Endometrium (tissue), 2 donors: ENCODE measurements around the gene DIP2B.
"Not testable (repeated sequence)": the region's sequence is repeated elsewhere in the genome, so short reads cannot be mapped to it uniquely, and the experiment has no call there.

ENCODE experiments used
- FAIRE-seq: peaks from 2 replicates; lab custom pipeline; 2012; peaks lifted over from hg19 to GRCh38; lab: Jason Lieb, UNC
- donor health status: control.
- donor health status: control.

The DIP2B gene

DNA sequence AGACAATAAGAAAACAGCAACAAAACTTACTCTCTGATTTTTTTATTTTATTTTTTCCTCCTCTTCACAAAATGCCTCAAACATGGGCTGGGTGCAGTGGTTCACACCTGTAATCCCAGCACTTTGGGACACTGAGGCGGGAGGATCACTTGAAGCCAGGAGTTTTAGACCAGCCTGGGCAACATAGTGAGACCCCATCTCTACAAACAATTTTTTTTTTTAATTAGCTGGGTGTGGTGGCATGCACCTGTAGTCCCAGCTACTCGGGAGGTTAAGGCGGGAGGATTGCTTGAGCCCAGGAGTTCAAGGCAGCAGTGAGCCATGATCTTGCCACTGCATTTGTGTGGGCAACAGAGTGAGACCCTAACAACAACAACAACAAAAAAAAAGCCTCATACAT is 176.3 kb downstream of the DIP2B start:
- FAIRE-seq, result not testable (repeated sequence)

DNA sequence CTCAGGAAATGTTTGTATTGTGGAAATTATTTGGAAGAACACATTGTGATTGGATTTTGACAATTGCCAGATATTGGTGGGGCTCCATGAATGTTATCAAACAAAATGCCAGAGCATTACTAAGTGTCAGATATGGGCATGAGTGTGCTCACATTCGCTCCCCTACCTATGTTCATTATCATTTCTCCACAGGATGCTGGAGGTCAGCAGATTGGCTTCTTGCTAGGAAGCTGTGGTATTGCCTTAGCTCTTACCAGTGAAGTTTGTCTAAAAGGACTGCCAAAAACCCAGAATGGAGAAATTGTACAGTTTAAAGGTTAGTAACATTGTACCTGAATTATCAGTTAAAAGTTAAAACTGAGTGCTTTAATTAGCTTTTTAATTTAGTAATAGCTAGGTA is 180.9 kb downstream of the DIP2B start:
- no peak for FAIRE-seq

DNA sequence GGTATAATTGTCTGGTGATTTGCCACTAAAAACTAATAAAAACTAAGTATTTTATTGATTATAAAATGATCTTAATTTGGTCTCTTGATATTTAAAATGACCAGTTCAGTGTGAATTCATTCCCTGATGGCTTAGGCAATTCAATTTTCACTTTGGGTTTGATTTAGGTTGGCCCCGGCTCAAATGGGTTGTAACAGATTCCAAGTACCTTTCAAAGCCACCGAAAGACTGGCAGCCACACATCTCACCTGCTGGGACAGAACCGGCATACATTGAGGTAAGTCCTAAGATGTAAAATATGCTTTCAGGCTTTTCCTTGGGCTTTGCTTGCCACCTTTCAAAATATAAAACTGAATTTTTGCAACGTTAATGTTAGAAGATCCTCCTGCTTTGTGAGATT is 181.6 kb downstream of the DIP2B start:
- FAIRE-seq, result no peak

DNA sequence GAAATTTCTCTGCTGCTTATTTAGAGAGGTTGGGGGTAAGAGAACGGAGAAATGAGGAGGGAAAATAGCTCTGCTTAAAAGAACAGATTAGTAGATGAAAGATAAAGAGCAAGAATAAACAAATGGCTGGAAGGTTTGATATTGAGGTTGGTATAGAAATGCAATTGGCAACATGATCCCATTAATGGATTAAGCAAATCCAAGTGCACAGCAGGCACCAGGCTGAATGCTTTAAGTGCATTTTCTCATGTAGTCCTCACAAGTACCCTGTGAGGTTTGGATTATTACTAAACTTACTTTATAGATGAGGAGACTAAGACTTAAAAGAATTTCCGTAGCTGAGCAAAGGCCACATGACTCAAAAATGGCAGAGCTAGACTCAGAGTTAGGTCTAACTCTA is 182.2 kb downstream of the DIP2B start:
- no peak for FAIRE-seq

DNA sequence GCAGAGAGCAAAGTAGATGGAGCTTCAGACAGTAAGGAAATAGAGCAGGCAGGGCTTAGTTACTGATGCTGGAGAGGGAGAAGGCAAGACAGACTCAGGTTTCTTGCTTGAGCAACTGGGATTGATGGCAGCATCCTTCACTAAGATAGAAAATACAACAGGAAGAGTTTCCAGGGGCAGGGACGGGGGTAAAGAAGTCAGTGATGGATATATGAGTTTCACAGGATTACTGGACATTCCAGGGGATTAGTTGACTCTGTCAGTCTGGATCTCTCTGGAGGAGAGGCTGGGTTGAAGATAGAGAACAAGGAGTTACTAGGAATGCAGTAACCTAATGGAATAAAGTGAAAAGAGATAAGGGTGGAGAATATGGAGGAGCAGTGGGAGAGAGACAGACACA is 184.7 kb downstream of the DIP2B start:
- no peak for FAIRE-seq

DNA sequence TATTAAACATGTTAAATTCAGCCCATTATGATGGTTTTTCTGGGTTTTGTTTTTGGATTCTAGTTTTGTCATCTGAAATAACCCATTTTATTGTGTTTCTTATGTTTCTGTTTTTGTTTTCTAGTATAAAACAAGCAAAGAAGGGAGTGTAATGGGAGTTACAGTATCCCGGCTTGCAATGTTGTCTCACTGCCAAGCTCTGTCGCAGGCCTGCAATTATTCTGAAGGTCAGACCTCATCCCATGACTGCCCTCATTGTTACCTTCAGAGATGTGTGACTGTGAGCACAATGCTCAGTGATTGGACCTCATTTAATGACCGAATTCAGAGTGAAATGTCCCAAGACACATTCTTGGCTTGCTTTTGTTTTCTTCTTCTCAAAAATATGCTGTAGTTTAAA is 186.1 kb downstream of the DIP2B start:
- FAIRE-seq, result peak; percentile 95

DNA sequence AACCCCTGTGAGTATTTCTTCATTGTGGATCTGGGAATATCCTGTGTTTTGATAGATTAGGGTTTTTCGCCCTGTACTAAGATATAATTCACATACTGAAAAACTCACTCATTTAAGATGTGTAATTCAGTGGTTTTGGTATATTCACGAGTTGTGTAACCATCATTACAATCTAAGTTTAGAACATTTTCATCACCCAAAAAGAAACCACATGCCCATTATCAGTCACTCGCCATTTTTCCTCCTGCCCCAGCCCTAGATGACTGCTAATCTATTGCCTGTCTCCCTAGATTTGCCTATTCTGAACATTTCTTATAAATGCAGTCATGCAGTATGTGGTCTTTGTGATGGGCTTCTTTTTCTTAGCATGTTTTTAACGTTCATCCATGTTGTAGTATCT is 191.2 kb downstream of the DIP2B start:
- no peak for FAIRE-seq

DNA sequence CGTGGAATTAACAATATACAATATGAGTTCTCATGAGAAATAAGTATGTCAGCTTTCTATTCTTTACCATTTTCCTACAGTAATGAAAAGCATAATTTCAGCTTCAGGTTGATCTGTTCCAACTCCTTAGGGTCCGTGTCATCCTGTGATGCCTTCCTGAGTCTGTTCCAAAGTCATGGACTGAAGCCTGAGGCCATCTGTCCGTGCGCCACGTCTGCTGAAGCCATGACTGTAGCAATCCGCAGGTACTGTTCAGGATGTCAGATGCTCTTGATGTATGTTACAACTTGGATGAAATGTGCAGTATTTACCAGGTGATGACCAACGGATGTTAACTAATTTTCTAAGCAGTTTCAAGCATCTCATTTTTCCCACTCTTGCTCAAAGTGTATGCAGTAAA is 192.1 kb downstream of the DIP2B start:
- no peak for FAIRE-seq

DNA sequence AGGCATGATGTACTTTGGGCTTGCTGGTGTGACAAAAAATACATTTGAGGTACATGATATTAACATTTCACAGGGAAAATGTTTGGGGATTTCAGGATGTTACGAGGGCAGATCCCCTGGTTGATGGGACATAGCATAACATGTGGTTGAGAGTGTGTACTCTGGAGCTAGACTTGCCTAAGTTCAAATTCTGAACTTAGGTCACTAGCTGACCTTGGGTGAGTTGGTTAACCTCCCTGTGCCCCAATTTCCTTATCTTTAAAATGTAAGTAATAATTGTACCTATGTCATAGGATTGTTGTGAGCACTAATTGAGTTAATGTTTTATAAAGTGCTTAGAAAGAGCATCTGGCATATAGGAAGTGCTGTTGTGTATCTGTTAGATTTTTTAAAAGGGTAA is 194.4 kb downstream of the DIP2B start:
- FAIRE-seq, result no peak

DNA sequence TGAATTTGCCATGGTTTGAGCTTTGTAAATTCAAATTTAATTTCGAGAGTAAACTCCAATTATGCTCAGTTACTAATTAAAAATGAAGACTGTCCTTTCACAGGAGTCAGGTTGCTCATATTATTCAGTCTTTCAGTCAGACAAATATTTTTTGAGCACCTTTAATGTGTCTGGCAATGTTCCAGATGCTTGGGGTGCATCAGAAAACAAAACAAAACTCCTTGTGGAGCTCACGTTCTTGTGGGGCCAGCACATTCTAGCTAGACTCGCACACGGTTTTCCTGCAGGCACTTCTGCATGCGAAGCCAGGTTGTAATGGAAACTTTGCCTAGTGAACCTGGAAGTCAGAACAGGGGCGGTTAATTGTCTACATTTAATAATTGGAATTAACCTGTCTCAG is 195.2 kb downstream of the DIP2B start:
- FAIRE-seq, result no peak

DNA sequence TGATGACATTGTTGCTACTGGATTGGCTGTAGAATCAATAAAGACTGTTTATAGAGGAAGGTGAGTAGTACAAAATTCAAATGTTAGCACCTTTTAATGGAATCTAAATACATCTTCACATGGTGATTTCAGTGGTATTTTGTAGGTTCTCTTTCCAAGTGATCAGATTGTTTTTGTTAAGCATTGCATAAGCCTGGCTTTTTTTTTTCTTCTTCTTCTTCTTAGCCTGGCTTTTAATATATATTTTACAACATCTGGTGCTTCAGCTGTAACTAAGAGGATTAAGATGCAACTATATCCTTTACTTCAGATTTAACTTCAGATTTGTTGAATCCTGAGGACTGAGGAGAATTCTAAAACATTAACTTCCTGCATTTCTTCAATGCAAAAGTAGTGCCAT is 201.8 kb downstream of the DIP2B start:
- no peak for FAIRE-seq

DNA sequence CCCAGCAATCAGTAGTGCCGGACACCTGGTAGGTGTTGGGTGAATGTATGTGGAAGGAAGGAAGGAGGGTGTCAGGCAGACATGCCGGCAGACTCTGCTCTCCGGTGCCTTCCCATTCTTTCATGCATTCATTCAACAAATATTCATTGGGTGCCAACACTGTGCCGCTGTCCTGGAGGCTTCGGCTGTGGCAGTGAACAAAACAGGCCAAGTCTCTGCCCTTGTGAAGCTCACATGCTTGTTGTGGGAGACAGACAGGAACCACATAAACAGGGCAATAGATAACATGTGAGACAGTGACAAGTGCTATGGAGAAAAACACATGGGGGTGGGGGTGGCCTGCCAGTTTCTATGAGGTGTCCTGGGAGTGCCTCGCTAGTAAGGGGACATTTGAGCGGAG is 202.6 kb downstream of the DIP2B start:
- FAIRE-seq, result no peak

DNA sequence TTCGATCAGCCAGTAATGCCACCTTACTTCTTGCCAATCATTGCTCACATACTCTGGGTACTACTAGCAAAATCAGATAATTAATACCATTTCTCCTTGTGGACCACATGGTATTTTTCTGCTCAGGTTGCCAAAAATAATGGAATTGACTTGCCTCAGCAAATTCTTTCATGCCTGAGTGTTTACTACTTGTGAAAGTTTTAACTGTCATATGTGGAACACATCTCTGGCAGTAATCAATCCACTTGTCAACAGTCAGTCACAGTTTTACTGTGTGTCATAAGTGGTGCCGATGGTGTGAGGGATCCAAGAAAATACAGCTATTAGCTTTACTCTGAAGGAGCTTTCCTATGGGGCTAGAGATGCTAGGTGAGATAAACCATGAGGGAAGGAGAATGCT is 203.8 kb downstream of the DIP2B start:
- FAIRE-seq, result no peak

DNA sequence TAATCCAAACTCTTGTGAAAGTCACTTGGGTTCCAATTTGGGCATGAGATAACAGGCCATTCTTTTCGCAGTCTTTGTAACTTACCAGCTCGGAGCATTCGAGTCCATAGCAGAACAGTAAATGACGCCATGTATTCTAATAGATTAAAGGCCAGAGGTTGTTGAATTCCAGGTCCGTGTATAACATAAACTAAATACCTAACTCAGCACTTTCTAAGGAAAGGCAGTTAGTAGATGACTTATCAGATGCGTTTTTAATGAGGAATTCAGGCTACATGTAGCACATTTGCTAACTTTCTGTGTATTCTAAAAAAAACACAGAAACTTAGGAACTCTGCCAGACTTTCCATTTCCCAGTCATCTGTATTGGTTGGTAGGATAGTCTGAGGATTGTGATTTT is 206.3 kb downstream of the DIP2B start:
- FAIRE-seq, result no peak

DNA sequence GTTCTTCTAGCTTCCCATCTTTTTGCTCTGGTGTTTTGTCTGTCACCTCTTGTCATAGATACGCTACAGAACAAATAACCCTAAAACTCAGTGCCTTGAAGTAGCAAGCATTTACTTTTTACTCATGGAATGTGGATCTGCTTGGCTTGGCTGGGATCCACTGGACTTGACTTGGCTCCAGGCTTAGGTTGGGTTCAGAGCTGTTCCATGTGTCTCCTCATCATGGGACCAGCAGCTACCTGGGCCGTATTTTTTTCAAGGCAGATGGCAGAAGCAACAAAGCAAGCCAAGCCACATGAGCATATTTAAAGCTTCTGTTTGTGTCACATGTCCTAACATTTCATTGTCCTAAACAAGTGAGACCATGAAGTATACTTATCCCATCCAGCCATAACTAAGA is 210.4 kb downstream of the DIP2B start:
- no peak for FAIRE-seq

DNA sequence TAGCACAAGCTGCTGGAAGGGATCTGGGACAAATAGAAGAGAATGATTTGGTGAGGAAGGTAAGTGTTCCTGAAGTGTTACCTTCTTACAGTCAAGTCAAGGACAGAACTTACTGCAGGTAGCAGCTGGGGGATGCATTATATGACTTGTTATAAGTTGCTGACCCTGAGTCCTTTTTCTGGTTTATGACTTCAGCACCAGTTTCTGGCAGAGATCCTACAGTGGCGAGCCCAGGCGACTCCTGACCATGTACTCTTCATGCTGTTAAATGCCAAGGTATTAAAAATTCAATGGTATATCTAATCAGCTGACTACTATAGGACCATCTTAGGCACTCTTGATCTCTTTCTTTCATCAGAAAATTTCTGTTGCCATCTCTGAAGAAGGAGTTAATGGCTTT is 214.0 kb downstream of the DIP2B start:
- no peak for FAIRE-seq

DNA sequence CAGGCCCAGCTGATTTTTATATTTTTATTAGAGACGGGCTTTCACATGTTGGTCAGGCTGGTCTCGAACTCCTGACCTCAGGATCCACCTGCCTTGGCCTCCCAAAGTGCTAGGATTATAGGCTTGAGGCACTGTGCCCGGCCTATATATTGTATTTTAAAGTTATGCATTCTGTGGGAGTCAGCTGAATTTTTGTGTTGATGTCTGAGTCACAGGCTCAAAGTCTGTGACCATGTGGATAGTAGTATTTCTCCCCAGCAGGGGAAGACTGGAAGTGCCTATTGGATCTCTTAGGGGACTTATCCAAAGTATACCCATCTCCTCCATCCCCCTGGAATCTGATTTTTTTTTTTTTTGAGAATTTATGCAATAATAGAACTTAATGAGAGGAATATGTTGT is 215.3 kb downstream of the DIP2B start:
- FAIRE-seq, result no peak

DNA sequence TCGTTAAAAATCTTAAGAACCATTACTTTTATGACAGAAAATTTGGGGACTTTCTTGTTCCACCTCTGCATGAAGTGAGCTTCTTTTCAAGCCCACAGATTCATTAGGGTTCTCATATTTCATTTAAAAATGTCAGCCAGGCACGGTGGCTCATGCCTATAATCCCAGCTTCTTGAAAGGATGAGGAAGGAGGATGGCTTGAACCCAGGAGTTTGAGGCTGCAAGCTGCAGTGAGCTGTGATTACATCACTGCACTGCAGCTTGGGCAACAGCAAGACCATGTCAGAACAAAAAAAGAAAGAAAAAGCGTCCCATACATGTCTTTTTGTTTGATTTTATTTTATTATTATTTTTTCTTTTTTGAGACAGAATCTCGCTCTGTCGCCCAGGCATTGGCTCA is 215.7 kb downstream of the DIP2B start:
- FAIRE-seq, result no peak

DNA sequence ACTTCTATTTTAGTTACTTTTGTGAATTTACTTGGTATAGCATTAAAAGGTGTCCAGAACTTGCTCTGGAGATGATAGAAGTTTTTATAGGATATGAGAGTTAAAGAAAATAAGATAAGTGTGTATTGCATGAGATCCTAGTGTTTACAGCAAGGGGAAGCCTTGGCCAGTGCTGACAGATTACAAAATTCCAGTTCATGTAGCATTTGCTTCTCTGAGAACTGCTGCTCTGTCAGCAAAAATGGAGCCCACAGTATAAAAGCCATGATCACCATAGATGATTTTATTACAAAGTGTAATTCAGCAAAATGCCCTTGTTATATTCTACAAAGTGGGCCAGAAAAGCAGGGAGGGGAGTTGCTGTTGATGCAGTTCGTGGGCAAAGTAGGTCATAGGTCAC is 219.1 kb downstream of the DIP2B start:
- FAIRE-seq, result no peak

DNA sequence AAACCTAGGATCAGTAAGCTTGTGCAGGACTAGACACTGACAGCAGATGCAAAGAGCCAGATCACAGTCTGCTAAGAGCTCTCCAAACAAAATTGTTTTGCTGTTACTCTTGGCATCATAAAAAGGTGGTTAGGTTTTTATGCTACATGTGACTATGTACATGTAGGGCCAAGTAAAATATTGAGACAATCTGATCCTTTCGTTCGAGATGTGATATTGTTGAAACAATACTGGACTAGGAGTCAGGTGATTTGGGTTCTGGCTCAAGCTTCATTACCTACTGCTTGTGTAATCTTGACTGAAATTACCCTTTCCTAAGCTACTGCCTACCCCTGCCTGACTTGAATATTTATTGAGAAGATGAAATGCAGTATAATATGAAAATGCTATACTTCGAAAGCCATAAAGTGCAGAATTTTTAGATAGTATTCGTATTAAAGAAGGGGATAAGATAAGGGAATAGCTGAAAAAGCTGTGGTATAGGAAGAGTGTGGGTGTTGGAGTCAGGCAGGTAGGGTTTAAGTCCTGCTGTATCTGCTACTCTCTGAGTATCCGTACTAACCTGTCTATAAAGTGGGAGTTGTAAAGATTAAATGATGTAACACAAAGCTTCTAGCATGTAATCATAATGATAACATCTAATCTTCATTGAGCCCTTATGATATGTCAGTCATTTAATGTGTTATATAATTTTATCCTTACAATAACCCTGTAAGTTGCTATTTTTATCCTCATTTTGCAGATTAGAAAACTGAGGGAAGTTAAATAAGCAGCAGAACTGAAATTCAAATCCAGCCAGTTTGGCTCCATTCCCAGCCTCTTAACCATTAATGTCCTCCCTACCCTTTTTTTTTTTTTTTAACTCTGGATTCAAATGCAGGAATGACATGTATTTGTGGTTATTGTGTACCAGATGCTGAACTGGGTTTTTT is 220.5 kb downstream of the DIP2B start:
- FAIRE-seq, result no peak

DNA sequence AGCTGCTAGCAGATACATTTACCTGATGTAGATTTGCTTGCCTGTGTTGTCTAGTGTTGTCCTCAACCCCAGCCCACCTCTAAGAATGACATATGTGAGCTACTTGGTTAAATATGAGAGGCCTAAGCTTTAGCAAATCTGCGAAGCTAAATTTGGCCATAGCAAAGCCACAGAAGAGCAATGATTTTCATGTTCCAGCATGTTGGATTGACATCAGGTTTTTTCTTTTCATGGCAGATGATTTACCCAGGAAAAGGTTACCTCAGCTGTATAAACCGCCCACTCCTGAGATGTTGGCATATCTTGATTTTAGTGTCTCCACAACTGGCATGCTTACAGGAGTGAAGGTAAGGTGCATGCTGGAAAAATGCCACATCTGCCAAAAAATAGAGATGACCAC is 222.7 kb downstream of the DIP2B start:
- FAIRE-seq, result no peak

DNA sequence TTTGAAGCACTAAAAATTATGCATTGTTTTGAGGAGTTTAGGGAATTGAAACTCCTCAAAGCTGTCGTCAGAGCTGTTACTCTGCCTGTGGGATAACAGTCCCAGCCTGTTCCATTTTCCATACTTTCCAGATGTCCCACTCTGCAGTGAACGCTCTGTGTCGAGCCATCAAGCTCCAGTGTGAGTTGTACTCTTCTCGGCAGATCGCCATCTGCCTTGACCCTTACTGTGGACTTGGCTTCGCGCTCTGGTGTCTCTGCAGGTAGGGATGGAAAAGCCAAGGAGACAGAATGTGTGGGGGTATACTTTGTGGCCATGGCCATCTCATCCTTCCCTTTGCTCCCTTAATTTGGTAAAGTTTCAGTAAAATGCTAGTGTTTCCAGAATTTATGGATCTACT is 223.6 kb downstream of the DIP2B start:
- no peak for FAIRE-seq

DNA sequence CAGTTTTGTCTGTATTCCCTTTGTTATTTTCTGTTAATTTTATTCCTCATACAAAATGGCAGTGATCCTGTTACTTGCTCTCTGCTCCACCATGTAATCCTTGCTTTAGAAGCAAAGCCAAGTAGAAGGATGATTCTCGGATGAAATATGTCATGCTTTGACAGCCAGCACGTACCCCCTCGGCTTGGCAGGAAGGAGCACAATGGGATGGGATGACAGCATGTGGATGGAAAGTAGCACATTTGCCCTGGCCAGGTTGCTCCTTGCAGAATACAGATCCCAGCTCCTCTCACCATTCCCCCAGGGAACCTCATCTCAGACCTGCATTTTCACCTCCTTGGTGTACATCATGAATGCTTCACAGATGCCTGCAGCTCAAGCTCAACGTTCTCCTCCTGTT is 224.1 kb downstream of the DIP2B start:
- FAIRE-seq, result no peak

DNA sequence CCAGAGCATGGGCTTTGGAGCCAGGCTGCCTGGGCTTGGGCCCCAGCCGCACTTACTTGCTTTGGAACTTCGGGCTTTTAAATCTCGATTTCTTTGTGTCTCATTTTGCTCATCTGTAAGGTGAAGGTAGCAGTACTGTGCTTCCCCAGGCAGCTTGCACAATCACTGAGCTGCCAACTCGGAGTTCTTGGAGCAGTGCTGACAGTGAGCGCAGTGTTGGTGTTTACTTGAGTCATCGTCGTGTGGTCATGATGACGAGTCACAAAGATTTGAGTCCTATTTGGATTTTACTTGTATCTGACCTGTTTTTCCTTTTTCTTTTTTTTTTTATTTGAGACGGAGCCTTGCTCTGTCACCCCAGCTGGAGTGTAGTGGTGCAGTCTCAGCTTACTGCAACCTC is 227.8 kb downstream of the DIP2B start:
- FAIRE-seq, result no peak
